COLO668 (cell line): ENCODE results near the gene BMP3.

ENCODE experiments used
- DNase-seq: peaks from one replicate; lab custom pipeline; 2025; ENCODE audit not compliant: unreplicated experiment; lab: John Stamatoyannopoulos, UW

BMP3 gene

GRCh38 chr4:81102107-81102506 lies 71.6 kb downstream of the BMP3 start:
- no peak for DNase-seq

DNA sequence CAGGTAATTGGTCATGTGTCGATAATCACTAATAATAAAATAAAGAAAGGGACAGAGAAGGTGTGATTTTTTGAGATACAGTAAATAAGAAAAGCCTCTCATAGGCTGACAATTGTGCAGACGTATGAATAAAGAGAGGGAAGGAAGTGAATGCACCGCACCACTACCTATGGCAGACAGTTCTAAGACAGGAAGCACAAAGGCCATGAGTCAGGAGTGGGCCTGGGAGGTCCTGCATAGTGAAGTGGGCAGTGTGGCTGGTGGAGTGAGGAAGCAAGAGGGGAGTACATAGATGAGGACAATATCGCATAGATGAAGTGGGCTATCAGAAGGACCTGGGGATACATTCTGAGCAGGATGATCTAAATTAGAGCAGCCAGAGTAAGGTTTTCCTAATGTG lies 75.6 kb downstream of the BMP3 start:
- DNase-seq, result no peak
